GM18873 (cell line): ENCODE results near the gene ALG14.

Source experiments
- ATAC-seq: cut with Tn5 transposase; IDR thresholded peaks from one replicate; pipeline ENCODE4 v1.9.1; 2021; ENCODE audit warnings: mild to moderate bottlenecking, moderate library complexity, moderate number of reproducible peaks; ENCODE audit not compliant: unreplicated experiment, low FRiP score

Gene ALG14

DNA sequence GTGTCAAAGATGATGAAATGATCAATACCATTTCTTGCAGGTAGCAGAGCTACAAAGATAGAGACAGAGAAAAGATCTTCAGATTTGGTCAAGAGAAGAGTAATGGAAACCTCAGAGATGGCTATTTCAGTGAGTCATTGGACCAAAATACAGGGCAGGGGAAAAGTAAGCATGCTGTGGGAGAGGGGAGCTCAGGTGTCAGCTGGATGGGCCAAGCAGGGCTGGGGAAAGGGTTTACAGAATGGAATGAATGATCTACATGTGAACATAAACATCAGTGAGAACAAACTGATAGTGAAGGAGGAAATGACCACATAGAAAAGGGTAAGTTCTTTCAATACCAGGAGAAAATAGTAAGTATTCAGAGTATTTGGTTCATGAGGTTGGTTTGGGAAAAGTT lies 84.4 kb downstream of the ALG14 start:
- ATAC-seq = no peak

- ATAC-seq = no peak
Observed at GRCh38 chr1:94986783-94987182, 86.0 kb downstream of the ALG14 start.

DNA sequence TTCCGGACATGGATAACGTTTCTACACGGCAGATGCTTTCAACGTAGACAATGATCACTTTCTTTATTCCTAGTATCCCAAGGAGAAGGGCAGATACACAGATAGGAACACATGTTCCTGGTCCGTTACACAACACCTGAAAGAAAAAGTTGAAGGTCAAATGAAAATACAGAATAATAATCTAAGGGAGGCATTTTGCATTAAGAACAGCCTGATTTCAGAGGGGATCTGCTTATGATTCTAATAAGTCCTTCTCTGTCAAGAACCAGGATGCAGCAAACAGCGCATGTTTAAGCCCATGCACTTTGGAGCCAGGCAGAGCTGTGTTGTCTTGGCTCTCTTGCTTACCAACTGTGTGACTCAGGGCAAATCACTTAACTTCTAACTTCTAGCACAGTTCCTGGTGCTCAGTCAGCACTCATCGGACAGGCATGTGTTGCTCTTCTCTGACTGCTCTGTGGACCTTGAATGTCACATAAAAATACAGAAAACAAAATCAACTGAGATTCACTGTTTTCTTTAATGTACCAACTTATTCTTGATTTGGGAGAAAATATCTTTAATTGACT lies 89.5 kb downstream of the ALG14 start:
- ATAC-seq = no peak

DNA sequence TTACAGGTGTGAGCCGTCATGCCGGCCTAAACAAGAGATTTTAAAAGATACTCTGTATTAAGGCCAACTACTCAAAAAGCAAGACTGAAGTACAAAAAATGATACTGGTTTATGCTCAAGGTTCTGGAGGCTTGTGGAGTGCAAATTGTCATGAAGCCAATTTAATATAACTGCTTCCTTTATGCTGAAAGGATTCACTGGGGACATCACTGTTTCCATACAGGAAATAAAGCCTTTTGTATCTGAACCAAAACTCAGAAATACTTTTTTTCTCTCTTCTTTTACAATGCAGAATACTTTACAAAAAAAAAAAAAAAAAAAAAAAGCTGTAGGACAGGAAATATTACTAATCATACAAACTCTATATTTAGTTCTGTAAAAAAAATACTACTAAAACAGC lies 90.4 kb downstream of the ALG14 start:
- ATAC-seq = no peak

DNA sequence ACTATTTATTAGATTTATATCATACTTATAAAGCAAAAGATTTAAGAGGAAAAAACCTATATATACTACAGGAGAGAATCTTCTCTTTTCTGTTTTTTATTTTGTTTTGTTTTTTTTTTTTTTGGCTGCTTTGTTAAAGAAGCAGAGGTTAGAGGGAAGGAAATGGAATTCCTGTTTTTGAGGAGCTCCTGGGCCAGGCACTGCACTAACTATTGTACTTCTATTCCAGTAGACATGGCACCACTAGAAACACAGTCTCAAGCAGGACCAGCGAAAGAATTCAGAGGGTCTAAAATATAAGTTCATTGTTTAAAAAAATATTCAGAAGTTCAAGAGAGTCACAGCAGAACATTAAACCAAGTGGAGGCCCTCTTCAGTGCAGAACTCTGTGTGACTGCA lies 91.2 kb downstream of the ALG14 start:
- no peak for ATAC-seq

DNA sequence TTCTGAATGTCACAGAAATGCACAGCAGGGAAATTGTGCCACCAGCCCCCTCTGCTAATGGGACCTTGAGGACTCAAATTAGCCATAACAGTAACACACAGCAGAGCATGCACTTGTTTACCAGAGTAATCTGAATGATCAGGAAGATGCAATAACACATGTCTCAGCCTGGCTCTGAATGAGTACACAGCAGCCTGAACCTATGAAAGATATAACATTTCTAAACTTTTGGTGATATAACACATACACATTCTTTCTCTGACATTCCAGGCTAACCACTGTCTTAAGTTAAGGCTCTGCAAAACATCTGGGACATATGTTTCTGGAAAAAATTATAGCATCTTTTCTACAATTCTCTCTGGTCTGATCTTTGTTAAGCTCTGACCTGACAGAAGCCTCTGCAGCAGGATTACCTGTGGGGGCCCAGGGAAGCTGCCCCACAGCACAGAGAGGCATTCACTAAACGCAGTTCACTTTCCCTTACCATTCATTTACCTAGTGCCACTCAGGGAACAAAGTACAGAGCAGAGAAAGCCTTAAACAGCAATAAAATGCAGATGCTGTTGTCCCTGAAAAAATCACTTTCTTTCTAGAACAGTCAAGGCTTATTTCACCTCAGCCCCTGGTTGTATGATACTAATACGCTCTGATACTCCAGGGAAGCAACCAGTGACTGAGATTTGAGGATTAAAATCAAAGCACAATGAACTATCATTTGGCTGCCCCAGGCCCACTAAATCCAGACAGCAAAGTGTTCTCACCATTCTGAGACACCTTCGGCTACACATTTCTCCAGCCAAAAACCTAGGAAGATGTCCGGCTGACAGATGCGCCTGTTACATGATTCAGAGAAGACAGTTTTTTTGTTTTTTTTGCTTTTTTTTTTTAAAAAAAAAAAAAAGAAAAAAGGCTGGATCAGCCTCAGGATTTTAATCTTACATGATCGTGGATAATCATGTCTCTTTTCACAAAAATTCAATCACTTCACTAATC lies 91.9 kb downstream of the ALG14 start:
- no peak for ATAC-seq

GRCh38 chr1:94979656-94980581 lies 92.8 kb downstream of the ALG14 start:
- no peak for ATAC-seq

DNA sequence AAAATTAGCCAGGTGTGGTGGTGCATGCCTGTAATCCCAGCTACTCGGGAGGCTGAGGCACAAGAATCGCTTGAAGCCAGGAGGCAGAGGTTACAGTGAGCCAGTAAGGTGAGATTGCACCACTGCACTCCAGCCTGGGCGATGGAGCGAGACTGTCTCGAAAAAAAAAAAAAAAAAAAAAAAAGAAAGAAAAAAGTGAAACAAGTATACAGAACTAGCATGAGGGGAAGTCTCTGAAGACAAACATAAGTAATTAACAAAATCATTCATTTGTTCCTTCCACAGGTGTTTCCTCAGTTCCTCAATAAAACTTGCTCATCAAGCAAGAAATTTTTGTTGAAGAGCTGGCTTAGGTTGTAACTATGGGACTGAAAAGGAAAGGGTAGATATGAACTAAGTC lies 93.6 kb downstream of the ALG14 start:
- ATAC-seq = no peak

GRCh38 chr1:94978401-94978800 lies 94.3 kb downstream of the ALG14 start:
- no peak for ATAC-seq

DNA sequence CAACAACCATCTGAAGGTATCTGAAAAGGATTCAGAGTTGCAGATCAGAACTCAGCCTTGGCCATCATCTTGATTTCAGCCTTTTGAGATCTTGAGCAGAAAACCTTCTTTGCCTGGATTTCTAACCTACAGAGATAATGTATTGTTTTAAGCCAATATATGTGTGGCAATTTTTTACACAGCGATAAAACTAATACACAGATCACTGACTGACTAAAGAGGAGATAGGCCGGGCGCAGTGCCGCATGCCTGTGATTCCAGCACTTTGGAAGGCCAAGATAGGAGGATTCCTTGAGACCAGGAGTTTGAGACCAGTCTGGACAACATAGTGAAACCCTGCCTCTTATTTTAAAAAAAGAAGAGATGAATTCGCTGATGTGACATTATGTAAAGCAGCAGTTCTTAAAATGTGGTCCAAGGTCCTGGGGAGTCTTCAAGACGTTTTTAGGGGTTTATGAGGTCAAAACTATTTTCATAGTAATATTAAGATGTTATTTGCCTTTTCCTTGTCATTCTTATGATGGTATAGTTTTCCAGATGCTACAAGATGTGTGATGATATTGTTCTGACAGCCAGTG lies 95.7 kb downstream of the ALG14 start:
- no peak for ATAC-seq

- ATAC-seq = no peak
Observed at GRCh38 chr1:94974824-94975223, 97.9 kb downstream of the ALG14 start.

DNA sequence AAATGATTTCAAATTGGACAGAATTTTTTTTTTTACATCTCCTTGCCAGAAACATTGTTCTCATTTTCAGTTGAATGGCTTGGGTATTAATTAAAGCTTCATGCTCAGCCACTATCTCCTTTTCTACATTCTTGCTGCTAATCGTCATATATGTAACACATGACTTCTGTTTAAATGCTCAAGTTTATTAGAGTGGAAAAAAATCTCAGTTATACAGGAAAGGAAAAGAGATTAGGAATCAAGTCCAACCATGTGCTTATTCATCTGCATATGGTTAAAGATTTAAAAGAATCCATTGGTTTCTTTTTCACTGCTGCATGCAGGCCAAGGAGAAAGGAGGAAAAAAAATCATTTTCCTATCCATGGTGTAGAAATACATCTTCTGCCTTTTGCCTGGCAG lies 98.5 kb downstream of the ALG14 start:
- ATAC-seq = no peak

DNA sequence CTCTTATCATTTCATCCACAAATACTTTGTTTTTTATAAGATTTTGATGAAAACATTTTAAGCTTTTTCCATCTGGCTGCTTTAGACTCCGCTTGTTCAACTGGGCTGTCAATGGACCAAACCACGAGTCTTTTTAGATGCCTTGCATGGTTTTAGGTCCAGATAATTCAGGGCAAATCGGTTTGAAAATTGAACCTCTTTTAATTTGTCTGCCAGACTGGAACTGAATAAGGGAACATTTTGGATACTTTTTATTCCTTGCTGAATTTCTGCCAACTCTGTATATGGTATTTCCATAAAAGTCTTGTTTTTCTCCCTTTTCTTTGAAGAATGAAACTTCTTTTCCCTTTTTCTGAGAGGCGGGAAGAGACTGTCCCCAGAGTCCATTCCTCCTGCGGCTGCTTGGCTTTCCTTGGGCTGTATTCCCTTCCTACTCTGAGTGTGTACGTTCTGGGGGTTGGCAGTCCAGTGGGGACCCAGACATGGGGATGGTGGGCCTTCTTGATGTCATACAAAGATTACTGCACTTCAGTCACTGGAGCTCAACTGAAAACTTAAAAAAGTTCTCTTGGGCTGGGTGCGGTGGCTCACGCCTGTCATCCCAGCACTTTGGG lies 99.3 kb downstream of the ALG14 start:
- ATAC-seq = no peak

DNA sequence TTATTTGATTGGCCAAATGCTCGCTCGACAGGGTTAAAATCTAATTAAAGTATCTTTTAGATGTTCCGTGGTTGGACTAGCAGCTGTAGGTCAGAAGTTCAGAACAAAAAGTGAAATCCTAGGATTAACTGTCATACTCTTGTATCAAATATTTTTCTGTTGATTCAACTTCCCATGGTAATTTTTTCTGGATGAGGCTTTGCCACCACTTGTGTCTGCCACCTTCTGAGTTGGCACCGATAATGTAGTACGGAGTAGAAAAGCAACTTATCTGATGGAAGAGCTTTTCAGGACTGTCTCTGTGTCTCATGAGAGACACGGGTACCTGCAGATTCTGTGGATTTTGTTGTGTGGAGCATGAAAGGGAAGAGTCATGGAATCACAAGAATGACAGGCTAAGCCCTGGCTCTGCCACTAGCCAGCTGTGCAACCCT lies 101.2 kb downstream of the ALG14 start:
- ATAC-seq = no peak

- no peak for ATAC-seq
Observed at GRCh38 chr1:94970783-94971182, 102.0 kb downstream of the ALG14 start.

- ATAC-seq = no peak
Observed at GRCh38 chr1:94969137-94969536, 103.6 kb downstream of the ALG14 start.

DNA sequence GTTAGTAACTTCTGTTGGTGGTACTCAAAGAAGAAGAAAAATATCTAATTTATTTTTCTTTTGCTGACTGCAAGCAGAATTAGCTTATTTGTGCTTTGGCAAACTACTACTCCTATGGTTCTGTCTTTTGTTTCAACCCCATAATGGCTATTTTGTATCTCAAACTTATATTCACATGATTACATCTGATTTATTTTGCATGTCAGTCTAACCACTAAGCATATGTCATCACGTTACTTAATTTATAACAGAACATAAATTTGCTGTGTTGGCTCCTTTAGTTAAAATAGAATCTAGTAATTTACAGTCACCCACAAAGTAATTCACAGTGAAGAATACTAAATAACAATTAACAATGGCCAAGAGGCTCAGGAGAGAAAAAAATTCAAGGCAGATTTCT lies 106.7 kb downstream of the ALG14 start:
- no peak for ATAC-seq

DNA sequence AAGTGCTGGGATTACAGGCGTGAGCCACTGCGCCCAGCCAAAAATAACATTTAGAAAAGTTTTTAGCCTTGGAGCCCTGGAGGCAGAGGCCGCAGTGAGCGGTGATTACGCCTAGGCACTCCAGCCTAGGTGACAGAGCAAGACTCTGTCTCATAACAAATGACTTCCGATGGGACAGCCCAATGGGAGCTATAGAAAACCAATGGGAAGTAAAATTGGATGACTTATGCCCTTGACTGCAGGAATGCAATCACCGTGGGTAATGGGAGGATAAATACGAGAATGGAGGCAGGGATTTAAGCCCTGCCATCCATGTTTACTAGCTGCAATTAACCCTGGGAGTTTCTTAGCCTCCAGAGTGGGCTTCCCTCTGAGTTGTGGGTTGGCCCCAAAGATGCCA lies 108.9 kb downstream of the ALG14 start:
- ATAC-seq = no peak

DNA sequence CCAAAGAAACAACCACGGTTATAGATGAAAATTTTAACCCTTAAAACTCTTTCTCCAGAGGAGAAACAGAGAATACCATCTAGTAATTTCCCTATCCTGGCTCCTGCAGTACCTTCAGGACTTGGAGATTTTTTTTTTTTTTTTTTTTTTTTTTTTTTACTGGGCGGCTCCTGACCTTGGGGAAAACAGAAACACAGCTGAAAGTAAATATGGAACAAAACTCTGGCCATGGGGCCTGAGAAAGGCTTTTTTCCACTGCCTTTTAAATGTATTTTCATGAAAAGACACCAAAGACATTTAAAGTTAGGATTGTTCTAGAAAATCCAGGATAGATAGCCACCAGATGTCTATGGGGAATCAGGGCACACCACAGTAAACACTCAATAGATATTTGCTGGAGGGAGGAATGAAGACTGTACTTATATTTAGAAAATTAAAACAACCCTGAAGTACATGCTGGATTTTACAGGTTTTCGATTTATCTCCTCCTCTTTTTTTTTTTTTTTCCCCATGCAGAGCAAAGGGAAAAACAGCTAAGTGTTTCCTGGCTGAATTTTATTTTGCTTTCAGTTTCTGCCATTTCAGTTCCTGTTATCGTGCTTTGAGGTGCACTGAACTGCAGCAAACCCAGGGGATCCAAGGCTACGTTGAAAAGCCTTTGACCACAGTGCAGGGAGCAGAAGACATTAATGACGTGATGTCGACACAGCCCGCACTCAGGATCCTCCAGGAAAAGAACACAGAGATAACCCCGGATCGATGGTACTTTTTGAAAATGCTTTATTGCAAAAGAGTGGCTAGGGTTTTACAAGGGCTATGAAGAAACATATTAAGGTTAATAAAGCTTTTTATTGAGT lies 110.1 kb downstream of the ALG14 start:
- ATAC-seq = peak; percentile 91
